ENCODE data around the gene TMEM94.
A peak's percentile ranks its signal among the peaks of the same experiment; 100 is the strongest.
"Not testable (repeated sequence)": the region's sequence is repeated elsewhere in the genome, so short reads cannot be mapped to it uniquely, and the experiment has no call there.

TMEM94 gene

DNA sequence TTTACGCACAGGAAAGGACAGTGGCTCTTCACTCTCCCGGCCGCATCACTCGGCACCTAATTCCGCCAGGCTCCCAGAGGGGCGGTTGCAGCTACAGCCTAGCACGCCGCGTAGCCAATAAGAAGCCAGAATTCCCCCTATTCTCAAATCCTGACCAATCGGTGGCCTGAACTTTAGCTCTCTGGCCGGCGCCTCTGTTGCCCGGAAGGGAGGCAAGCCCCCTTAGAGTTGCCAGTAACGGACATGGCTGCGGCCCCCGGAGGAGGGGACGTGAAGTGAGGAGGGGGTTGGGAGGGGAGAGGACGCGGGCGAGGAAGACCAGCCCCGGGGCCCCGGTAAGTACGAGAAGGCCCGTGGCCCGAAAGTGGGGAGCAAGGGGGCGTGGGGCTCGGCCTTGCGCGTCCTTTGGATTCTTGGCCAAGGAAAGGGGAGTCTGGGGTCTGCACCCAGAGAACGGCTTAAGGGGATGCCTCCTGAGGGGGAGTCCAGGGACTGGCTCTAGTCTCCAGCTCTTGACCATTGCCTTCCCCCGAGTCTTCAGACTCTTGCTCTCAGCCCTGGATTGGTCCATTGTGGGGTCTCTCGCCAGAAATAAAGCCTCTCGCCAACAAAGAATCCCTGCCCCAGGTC is at the start of gene TMEM94:
Gene TMEM94 (plus strand): TSS at position 219 of the 630 bp plus-strand sequence. CDS start 15,271 bp downstream, outside the sequence.
- DNase-seq, result peak; percentile 92

DNA sequence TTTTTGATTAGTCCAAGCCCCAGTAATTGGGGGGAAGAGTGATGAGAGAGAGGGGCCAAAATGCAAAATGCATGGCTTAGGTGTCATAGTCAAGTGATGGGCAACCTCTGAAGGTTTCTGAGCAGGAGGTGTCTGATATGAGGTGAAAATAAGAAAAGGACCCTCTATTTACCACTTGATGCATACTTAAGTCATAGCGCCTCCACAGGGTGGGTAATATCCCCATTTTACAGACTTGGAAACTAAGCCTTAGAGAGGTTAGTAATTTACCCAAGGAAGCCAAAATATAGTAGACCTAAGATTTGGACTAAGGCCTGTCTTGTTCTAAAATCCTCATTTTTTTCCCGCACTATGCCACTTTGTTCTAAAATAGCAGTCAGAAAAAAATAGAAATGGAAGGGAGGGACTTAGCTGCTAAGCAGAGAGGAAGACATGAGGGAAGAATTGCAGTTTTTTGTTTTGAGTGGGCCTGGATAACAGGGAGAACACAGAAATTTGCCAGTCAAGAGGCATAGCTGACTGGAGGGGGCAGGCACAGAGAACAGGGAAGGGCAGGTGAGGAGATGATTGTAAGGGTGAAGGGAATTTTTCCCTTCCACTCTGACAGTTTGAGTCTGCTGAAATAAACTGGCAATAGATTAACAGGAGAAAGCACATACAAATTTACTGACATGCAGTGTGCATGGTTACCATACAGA is 48.6 kb upstream of the TMEM94 start:
- DNase-seq, result no peak

DNA sequence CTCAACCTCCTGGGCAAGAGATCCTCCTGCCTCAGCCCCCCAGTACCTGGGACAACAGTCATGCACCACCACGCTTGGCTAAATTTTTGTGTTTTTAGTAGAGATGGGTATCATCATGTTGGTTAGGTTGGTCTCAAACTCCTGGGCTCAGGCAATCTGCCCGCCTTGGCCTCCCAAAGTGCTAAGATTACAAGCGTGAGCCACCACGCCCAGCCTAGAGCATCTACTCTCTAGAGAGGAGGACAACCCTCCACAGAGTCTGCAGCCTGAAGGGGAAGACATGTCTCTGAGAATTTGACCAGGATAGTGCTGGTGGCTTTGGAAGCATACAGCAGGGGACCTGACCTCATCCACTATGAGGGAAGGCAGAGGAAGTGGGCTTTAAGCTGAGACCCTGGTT is 46.3 kb upstream of the TMEM94 start:
- DNase-seq, result no peak

DNA sequence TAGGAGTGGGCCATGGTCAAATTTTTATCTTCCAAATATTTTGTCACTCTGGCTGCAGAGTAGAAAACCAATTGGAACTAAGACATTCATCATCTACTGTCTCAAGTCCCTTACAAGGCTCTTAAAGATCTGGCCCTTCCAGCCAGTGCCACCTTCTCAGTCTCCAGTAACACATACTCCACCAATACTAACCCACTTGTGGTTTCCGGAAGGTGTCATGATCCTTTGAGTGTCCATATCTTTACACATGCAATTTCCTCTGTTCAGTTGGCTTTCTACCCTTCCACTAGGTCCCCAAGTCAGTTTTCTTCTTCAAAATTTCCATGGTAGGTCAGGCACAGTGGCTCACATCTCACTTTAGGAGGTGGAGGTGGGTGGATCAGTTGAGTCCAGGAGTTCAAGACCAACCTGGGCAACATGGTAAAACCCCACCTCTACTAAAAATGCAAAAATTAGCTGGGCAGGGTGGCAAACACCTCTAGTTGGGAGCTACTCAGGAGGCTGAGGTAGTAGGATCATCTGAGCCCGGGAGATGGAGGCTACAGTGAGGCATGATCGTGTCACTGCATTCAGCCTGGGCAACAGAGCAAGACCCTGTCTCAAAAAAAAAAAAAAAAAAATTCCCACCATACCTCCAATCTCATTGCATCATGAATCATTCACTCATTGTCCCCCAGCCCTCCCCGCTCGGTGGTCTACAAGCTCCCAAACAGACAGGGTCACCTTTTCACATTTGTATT is 44.9 kb upstream of the TMEM94 start:
- no peak for DNase-seq

DNA sequence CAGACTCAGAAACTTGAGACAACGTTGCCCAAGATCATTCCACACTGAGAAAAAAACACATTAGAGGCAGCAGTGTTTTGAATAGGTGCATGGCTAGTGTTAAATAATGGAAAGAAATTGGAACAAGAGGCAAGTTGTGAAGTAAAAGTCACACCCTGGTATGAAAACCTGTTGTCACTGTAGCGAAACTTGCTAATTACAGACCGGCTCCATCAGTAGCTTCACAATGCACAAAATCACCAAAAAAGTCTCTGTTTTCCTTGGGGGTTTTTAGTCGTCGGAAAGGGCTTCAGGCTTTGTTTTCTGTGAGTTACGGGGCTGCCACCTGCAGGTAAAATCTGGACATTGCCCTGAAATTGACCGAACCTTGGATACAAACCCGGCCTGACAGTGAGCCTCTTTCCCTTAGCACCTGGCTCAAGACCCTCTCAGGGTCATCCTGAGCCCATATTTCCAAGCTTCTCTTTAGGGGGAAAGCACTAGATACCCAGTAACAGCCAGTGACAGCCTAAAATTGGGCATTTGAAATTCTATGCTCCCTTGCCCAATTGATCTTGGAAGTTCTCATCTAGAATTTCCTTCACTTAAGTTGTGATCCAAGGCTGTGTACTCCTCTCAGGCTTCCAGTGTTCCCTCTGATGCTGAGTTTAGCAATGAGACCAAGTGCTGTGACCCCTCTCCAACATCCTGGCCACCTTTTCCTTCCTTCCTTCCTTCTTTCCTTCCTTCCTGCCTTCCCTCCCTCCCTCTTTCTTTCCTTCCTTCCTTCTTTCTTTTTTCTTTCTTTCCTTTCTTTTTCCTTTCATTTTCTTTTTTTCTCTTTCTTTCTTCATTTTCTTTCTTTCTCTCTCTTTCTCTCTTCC is 43.7 kb upstream of the TMEM94 start:
- peak; percentile 77 for DNase-seq

DNA sequence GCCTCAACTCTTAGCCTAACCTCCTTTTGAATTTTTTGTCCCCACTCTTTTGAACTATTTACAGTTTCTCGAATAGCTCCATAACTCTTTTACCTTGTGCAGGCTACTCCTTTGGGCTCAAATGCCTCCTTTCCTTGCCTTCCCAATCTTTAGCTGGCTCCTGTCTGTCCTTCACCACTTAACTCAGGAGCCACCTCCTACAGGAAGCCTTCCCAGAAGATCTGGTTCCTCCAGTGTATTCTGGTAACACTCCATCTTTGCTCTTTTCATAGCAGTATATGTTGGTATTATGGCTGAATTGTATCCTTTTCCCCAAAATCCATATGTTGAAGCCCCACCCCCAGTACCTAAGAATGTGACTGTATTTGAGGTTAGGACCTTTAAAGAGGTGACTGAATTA is 41.9 kb upstream of the TMEM94 start:
- DNase-seq, result no peak

DNA sequence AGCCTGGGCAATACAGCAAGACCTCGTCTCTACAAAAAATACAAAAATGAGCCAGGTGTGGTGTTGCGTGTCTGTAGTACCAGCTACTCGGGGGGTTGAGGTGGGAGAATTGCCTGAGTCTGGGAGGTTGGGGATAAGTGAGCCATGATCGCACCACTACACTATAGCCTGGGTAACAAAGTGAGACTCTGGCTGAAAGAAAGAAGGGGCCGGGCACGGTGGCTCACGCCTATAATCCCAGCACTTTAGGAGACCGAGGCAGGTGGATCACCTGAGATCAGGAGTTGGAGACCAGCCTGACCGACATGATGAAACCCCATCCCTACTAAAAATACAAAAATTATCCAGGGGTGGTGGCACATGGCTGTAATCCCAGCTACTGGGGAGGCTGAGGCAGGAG is 40.4 kb upstream of the TMEM94 start:
- no peak for DNase-seq

DNA sequence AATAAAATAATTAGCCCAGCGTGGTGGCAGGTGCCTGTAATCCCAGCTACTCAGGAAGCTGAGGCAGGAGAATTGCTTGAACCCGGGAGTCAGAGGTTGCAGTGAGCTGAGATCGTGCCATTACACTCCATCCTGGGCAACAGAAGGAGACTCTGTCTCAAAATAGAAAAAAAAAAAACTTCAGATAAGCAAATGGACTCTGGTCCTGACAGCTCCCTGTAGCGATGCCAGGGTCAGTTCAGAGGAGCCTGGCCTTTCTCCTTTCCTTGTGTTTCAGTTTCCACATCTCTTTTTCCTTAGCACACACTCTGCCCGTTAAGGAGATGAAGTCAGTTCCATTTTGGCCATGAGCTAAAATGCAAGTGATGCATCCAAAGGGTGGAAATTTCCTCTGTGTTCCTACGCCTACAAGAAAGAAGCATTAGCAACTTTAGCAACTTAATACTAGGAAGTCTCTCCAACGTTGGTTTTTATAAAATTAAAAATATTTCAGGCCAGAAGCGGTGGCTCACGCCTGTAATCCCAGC is 39.3 kb upstream of the TMEM94 start:
- no peak for DNase-seq

DNA sequence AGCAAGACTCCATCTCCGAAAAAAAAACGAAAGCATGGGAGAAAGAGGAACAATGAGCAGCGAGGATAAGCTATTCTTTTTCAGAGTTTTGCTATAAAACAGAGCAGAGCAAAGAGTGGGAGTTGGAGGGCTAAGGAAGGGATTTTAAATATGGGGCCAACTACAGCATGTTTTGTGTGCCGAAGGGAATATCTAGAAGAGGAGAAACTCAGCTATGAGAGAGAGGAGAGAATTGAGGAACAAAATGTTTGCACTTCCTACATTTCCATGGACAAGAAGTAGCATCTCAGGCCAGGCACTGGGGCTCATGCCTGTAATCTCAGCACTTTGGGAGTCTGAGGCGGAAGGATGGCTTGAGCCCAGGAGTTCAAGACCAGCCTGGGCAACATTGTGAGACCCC is 37.9 kb upstream of the TMEM94 start:
- DNase-seq, result no peak

DNA sequence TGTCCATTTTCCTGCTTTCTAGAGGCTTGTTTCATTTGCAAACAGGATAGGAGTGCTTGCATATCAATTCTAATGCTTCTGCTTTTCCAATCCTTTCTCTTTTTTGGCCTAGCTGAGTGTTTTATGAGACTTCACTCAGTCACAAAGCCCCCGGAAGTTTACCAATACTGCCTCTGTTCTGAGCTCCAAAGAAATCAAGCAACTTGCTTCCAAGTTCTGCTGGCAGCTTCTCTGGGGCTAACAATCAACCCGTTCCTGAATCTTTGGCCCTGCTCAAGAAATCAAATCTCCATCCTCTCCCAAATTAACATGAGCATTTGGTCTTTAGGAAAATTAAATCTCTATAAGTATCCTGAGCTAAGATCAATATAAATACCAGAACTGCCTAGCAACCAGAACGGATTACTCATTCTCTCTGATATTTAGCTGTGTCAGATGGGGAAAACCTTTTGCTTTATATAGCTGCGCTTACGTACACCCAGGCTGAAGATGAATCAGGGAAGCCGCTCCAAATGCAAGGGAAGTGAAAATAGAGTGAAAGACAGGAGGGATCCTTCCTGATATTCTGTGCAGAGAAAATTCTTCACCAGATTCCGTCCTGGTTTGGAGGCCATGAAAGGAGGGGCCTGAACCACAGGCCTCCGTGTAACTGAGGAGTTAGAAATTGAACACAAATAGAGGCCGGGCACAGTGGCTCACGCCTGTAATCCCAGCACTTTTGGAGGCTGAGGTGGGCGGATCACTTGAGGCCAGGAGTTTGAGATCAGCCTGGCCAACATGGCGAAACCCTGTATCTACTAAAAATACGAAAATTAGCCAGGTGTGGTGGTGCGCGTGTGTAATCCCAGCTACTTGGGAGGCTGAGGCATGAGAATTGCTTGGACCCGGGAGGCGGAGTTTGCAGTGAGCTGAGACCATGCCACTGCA is 27.6 kb upstream of the TMEM94 start:
- DNase-seq, result no peak

DNA sequence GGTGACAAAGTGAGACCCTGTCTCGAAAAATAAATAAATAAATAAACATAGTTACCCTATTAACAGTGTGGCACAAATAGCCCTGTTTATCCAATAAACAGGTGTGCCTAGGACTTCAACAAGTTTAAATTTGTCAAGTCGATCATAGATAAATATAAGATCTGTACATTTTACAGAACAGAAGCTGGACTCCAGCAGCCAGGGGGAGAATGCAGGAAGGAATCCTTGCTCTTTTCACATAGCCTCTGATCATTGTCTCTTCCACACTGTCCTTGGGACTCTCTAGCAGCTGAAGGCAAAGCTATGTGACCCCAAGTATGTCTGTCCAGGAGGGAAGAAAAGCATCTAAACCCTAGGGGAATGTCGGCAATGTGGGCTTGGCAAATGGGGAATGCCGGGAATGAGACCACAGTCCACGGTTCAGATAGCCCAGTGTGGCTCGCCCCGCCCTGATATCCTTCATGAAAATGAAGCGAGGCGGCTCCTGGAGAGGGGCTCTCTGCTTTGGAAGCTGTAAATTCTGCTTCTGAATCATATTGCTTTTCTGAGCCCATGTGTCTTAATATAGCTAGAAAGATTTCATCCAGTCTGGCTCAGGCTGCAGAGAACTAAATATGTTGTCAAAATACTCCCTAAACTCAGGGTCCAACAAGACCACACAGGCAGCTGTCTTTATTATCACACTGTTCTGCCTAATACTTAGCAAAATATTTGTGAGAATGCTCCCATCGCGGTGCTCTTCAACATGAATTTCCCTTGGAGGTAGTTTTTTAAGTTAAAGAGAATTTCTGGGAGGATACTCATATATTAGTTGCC is 26.1 kb upstream of the TMEM94 start:
- DNase-seq, result no peak

DNA sequence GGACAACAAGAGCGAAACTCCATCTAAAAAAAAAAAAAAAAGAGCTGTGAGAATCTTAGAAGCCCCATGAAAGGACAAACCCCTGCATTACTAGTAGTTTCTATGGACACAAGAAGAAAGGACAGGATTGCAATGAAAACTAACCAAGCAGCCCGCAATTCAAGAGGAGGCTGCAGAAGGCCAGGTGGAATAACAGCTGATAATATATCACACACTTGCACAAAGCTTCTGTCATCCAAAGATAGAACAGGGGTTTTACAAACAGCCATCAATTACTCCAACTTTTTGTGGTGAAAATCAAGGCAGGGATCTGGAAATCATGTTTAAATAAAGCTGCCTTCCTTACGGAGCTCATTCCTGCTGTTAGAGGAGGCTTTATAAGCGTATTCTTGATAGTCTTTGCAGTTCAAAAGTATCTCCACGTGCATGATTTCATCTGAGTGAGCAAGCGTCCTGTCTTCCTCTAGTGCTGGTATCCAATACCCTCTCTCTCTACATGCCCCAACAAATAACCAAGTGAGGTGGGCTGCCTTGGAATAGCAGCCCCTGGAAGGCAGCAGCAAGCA is 23.1 kb upstream of the TMEM94 start:
- no peak for DNase-seq

DNA sequence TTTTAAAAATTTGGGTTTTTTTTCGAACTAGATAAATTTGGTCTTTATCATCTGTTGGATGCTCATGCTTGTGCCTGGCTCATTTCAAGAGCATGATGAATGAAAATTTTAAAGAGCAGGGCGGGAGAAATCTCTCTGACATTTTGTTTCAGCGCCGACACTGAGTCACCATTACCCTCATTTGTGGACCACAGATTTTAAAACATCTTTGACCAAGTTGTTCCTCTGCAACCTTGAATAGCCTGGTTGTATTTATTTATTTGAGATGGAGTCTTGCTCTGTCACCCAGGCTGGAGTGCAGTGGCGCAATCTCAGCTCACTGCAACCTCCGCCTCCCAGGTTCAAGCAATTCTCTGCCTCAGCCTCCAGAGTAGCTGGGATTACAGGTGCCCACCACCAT is 22.0 kb upstream of the TMEM94 start:
- DNase-seq, result not testable (repeated sequence)

DNA sequence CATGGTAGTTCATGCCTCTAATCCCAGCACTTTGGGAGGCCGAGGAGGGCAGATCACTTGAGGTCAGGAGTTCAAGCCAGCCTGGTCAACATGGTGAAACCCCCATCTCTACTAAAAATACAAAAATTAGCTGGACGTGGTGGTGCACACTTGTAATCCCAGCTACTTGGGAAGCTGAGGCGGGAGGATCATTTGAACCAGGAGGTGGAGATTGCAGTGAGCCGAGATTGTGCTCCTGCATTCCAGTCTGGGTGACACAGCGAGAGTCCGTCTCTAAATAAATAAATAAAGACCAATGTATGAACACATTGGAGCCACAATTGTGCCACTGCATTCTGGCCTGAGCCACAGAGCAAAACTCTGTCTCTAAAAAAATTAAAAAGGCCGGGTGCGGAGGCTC is 19.0 kb upstream of the TMEM94 start:
- DNase-seq, result not testable (repeated sequence)

DNA sequence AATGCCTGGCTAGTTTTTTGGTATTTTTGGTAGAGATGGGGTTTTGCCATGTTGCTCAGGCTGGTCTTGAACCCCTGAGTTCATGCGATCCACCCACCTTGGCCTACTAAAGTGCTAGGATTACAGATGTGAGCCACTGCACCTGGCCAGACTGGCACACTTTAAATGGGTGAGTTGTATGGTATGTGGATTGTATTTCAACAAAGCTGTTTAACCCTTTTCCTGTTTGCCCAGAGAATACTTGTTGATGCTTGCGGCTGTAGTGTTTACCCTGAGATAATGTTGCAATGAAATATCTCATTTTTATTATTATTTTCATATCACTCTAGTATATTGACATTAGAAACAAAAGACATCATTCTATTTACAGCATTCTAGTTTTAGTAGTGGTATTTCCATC is 17.1 kb upstream of the TMEM94 start:
- no peak for DNase-seq

DNA sequence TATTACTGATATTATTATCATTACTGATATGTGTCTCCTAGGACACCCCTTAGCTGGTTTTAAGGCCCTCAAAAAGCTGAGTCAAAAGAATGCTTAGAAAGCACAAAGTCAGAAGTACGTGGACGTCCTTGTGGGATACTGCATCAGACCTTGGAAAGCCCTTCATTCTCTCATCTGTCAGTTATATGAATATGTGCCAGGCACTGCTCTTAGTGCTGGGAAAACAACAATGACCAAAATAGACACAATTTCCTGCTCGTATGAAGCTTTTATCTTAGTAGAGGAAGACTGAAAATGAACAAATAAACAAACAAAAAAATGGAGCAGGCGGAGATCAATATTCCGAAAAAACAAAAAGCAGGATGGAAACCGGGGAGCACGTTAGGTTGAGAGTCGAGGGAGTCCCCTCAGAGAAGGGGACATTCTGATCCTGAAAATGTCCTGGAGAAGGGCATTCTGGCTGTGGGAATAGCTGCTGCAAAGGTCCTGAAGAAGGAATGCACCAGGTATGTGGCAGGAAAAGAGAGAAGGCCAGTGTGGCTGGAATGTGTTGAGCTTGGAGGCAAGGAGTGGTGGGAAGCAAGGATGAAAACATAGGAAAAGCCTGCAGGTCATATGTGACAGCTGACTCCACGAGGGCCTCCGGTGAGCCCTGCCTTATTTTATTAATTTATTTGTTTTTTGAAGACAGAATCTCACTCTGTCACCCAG is 15.5 kb upstream of the TMEM94 start:
- DNase-seq, result no peak

DNA sequence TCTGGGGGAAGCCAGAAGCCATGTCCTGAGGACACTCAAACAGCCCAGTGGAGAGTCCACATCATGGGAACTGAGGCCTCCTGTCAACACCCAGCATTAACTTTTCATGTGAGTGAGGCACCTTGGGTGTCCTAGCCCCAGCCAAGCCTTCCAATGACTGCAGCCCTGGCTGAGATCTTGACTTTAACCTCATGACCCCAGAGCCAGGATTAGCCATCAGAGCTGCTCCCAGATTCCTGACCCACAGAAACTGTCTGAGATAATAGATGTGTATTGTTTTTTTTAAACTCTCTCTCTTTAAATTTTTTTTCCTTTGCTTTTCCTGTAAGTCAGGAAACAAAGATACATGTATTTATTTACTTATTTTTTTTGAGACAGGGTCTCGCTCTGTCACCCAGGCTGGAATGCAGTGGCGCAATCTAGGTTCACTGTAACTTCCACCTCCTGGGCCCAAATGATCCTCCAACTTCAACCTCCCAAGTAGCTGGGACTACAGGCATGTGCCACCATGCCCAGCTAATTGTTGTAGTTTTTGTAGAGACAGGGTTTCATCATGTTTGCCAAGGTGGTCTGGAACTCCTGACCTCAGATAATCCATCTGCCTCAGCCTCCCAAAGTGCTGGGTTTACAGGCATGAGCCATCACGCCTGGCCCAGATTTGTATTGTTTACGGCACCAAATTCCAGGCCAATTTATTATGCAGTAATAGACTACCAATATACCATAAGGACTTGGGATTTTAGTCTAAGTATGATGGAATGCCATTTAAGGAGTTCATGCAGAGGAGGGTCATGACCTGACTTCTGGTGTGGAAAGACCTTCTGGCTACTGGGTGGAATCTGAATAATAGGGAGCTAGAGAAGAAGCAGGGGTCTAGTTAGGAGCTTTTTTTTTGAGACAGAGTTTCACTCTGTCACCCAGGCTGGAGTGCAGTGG is 14.0 kb upstream of the TMEM94 start:
- no peak for DNase-seq

DNA sequence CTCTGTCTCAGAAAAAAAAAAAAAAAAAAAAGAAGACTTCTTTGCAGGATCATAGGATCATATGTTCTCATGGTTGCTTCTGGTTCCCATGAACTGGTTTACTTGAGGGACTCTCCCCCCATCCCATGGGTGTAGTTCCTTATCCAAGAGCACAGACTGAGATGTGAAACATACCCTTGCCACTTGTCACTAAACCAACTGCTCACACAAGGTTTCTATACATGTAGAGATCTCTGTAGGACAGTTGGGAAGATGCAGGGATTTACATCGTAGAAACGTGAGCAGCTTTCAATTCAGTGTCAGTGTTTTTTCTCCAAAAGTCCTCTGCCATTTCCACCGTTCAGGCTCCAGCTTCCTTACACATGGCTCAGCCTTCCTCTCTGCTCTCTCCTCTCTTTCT is 11.1 kb upstream of the TMEM94 start:
- DNase-seq, result no peak

DNA sequence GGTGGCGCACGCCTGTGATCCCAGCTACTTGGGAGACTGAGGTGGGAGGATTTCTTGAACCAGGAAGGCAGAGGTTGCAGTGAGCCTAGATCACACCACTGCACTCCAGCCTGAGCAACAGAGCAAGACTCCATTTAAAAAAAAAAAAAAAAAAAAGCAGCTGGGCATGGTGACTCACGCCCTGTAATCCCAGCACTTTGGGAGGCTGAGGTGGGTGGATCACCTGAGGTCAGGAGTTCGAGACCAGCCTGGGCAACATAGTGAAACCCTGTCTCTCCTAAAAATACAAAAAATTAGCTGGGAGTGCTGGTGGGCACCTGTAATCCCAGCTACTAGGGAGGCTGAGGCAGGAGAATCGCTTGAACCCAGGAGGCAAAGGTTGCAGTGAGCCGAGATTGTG is 10.5 kb upstream of the TMEM94 start:
- not testable (repeated sequence) for DNase-seq

Data from CD4-positive, alpha-beta T cell treated with Interleukin-17A for 4 hours (primary cell).